Transverse colon (tissue), 4 donors: ENCODE data around the gene DPEP2. TPM values are rescaled to one million over a fixed set of nuclear protein-coding genes. Genes with fewer than 3 reads are reported as not detected.

ENCODE experiments used
- DNase-seq: peaks from one replicate; pipeline ENCODE4 v3.0.0-alpha.2; 2019
- H3K27ac ChIP-seq, 4 donors: fragments of 200-600 bp; sonication (generic); 2 replicates each; pipeline ENCODE4 v1.5.1; 2016 to 2018; ENCODE audit warnings: inconsistent platforms in 4 of 4
- H3K27me3 ChIP-seq: fragments of 200-600 bp; sonication (generic); 2 replicates; pipeline ENCODE4 v1.5.1; 2017; ENCODE audit warnings: inconsistent platforms
- H3K36me3 ChIP-seq, 4 donors: fragments of 200-600 bp; sonication (generic); 2 replicates each; pipeline ENCODE4 v1.5.1; 2017 to 2019; ENCODE audit warnings: inconsistent platforms in 4 of 4
- H3K4me1 ChIP-seq, 4 donors: fragments of 200-600 bp; sonication (generic); 2 replicates each; pipeline ENCODE4 v1.5.1; 2017 to 2020; ENCODE audit warnings: inconsistent platforms in 4 of 4
- H3K4me3 ChIP-seq, 4 donors: fragments of 200-600 bp; sonication (generic); 1 replicate in 1 of 4; 2 replicates in 3 of 4; pipeline versions ENCODE4 v1.5.1 to v1.6.1; 2017 to 2019; ENCODE audit warnings: inconsistent platforms in 4 of 4
- H3K9me3 ChIP-seq, 2 donors: fragments of 200-600 bp; sonication (generic); 2 replicates each; pipeline ENCODE4 v1.5.1; 2017 to 2019; ENCODE audit warnings: inconsistent platforms in 2 of 2
- EP300 ChIP-seq: sonication (generic); formaldehyde crosslinking; IDR thresholded peaks from one replicate; pipeline ENCODE4 v1.6.1; 2017; ENCODE audit warnings: antibody characterized with exemption, low read depth
- POLR2A ChIP-seq: fragments of 450-650 bp; IDR thresholded peaks from one replicate; pipeline ENCODE4 v1.6.1; 2016; ENCODE audit warnings: antibody characterized with exemption, mild to moderate bottlenecking, moderate library complexity
- POLR2AphosphoS5 ChIP-seq, 3 donors: sonication (generic); formaldehyde crosslinking; IDR thresholded peaks; one replicate each; pipeline ENCODE4 v1.6.1; 2016; ENCODE audit warnings: antibody characterized with exemption in 3 of 3
- WGBS, 2 donors: methylation state at CpG; one replicate each; pipeline ENCODE4 v1.1.5; 2018; ENCODE audit warnings: low coverage in 1 of 2; 5-methylcytosine and 5-hydroxymethylcytosine counted together
- in situ Hi-C, 4 donors: fragments of 200-750 bp; cut with MboI; loops; one replicate each; pipeline versions ENCODE4 v1.15.0 to v1.15.1; 2017; ENCODE audit warnings: low sequenced_read_pairs in 3 of 4, low pct_ligation_motif_present in 1 of 4, low pct_unique_long_range_greater_than_20kb in 1 of 4
- intact Hi-C: fragments of 100-400 bp; cut with DNase I; formaldehyde crosslinking; loops from one replicate; pipeline ENCODE4 v1.15.1; 2023; ENCODE audit warnings: low total_unique reads
- total RNA-seq, 4 donors: library from RNA; depleted of rRNA; stranded (reverse); fragments of >200 nt; gene quantifications; one replicate each; pipeline ENCODE4 v1.1.0, GENCODE V29; 2016
- TF ChIP-seq, protein P1 (sequence below), 5 experiments: fragments of 200-600 bp in 3 of 5; fragments of 450-650 bp in 2 of 5; sonication (generic) in 3 of 5; IDR thresholded peaks; 1 replicate in 2 of 5; 2 replicates in 3 of 5; pipeline ENCODE4 v1.5.1; 2016 to 2017; ENCODE audit warnings: antibody characterized with exemption in 5 of 5, inconsistent platforms in 3 of 5, mild to moderate bottlenecking in 2 of 5, moderate library complexity in 1 of 5

The DPEP2 gene
- total RNA-seq, 4 donors from 2014 or later: 1.5 to 4.4 (median 1.5) TPM

DNA sequence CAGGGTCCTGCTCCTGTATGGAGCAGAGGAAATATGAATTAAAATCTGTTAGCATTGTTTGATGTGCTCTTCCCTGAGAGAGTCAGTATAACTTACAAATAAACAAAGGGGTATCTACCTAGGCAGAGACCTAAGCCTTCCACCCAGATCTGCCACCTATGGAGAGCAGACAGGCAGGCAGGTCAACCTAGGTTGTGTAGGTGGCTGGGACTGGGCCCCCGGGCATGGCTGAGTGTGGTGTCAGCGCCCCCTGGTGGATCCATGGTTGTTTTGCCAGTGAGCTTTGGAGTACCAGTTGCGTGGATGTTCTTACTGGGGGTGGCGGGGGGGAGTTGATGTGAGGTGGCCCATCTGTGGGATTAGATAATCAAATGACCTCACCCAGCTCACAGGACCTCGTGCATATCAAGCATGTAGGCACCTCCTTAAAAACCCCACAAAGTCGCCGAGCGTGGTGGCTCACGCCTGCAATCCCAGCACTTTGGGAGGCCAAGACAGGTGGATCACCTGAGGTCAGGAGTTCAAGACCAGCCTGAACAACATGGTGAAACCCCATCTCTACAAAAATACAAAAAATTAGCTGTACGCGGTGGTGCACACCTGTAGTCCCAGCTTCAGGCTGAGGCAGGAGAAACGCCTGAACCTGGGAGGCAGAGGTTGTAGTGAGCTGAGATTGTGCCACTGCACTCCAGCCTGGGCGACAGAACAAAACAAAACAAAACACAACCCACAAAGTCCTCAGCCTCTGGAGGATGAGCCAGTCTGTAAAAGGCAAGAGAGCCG is 41.4 kb upstream of the DPEP2 start:
- Histone ChIP-seq H3K9me3 (no peaks in the 10 kb centered on the region), H3K4me1 (no peaks in the 10 kb centered on the region), H3K36me3 (peaks cover 0 to 3% (median 0%) of the 10 kb centered on the region in 4 donors), H3K27me3 (no peaks in the 10 kb centered on the region), H3K4me3 (no peak overlapping the region), H3K27ac (peak overlapping the region in 1 of 4 donors; percentile 18)
- intact Hi-C loops (loop anchor here (1.0 to 5.0 kb wide), 2 partner anchors 47 to 223 kb away; no protein-coding TSS in a partner anchor), in situ Hi-C loops (loop anchor here in 1 of 4 donors (10.0 kb wide), 1 partner anchor 46 kb away; the partner anchor contains the start of gene DPEP2)
- peak; percentile 89 for DNase-seq
- TF ChIP-seq, protein P1, sequence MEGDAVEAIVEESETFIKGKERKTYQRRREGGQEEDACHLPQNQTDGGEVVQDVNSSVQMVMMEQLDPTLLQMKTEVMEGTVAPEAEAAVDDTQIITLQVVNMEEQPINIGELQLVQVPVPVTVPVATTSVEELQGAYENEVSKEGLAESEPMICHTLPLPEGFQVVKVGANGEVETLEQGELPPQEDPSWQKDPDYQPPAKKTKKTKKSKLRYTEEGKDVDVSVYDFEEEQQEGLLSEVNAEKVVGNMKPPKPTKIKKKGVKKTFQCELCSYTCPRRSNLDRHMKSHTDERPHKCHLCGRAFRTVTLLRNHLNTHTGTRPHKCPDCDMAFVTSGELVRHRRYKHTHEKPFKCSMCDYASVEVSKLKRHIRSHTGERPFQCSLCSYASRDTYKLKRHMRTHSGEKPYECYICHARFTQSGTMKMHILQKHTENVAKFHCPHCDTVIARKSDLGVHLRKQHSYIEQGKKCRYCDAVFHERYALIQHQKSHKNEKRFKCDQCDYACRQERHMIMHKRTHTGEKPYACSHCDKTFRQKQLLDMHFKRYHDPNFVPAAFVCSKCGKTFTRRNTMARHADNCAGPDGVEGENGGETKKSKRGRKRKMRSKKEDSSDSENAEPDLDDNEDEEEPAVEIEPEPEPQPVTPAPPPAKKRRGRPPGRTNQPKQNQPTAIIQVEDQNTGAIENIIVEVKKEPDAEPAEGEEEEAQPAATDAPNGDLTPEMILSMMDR (IDR thresholded peaks at IDR 0.05): peak; percentile 83 to 90 (median 90)
- TF ChIP-seq EP300: no peak
- TF ChIP-seq POLR2A: no peak
- 65 to 74% methylated on average over 6 to 13 of the region's 14 CpGs for WGBS, 2 donors

DNA sequence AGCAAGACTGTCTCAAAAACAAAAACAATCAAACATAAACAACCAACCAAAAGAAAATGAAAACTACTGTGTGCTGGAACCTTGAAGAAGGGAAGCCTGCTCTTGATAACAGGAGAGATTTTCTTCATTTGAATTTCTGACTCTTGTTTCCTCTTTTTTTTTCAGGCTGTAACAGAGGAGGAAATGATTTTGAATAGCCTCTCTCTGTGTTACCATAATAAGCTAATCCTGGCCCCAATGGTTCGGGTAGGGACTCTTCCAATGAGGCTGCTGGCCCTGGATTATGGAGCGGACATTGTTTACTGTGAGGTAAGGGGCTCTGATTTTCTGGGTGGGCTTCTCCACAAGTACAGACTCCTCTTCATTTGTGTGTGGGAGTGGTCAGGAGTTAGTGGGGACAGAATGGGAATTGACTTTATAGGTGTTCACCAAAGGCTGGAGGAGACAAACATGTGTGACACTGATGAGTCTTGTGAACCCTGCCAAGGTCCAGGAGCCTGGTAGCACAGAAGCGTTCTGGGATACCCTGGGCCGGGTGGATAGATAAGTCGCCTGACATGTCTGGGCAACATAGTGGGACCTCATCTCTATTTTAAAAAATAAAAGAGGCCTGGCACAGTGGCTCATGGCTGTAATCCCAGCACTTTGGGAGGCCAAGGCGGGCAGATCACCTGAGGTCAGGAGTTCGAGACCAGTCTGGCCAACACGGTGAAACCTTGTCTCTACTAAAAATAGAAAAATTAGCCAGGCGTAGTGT is 38.7 kb upstream of the DPEP2 start:
- no peaks in the 10 kb centered on the region for H3K4me1 ChIP-seq
- TF ChIP-seq POLR2A: no peak
- TF ChIP-seq EP300: no peak
- TF ChIP-seq, protein P1 (IDR thresholded peaks at IDR 0.05): no peak
- no peak for TF ChIP-seq POLR2AphosphoS5 (IDR thresholded peaks at IDR 0.05)
- intact Hi-C loops: no loop called here
- H3K4me3 ChIP-seq: no peak overlapping the region
- peak overlapping the region; percentile 16 to 38 (median 28) for H3K27ac ChIP-seq
- H3K36me3 ChIP-seq: peaks cover 0 to 3% (median 0%) of the 10 kb centered on the region in 4 donors
- no peak for DNase-seq
- in situ Hi-C loops: no loop called here
- 46 to 79% methylated on average over 2 to 9 of the region's 9 CpGs for WGBS, 2 donors
- no peaks in the 10 kb centered on the region for H3K27me3 ChIP-seq
- no peaks in the 10 kb centered on the region for H3K9me3 ChIP-seq

DNA sequence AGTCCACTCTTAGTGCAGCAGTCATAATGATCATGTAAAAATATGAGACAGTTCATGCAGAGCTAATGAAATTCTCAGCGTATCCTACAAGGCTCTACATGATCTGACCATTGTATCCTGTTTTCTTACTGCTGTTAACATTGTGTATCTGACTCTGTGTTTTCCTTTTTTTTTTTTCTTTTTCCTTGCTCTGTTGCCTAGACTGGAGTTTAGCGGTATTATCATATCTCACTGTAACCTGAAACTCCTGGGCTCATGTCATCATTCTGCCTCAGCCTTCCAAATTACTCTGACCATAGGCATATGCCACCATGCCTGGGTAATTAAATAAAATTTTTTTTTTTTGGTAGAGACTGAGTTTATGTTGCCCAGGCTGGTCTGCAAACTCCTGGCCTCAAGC is 35.9 kb upstream of the DPEP2 start:
- H3K27ac ChIP-seq: no peak overlapping the region
- no peaks in the 10 kb centered on the region for H3K27me3 ChIP-seq
- peaks cover 0 to 3% (median 0%) of the 10 kb centered on the region in 4 donors for H3K36me3 ChIP-seq
- H3K4me1 ChIP-seq: no peaks in the 10 kb centered on the region
- 100% methylated on average over 2 of the region's 2 CpGs for WGBS, 2 donors
- H3K9me3 ChIP-seq: no peaks in the 10 kb centered on the region
- intact Hi-C loops (no loop called here), in situ Hi-C loops (no loop called here)
- TF ChIP-seq EP300 (no peak), POLR2AphosphoS5 (IDR thresholded peaks at IDR 0.05) (no peak), POLR2A (no peak)
- TF ChIP-seq, protein P1 (IDR thresholded peaks at IDR 0.05): no peak
- DNase-seq: no peak
- no peak overlapping the region for H3K4me3 ChIP-seq

DNA sequence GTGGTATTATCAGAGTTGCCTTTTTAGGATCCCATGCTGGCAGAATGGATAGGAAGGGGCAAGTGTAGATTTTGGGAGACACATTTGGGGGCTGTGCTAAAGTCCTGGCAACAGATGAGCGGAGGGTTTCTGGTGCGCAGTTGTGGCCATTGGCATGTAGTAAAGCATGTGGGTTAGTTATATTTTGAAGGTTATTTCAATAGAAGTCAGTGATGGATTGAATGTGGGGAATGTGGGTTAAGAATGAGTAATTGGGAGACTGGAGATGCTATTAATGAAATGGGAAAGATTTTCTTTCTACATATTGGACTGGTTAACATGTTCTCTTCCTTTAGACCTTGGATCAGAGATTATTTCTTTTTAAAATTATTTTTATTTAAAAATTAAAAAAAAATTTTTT is 33.8 kb upstream of the DPEP2 start:
- Histone ChIP-seq H3K27me3 (no peaks in the 10 kb centered on the region), H3K4me1 (no peaks in the 10 kb centered on the region), H3K4me3 (no peak overlapping the region), H3K27ac (no peak overlapping the region), H3K36me3 (peaks cover 0 to 3% (median 0%) of the 10 kb centered on the region in 4 donors), H3K9me3 (no peaks in the 10 kb centered on the region)
- in situ Hi-C loops: no loop called here
- intact Hi-C loops: no loop called here
- no peak for TF ChIP-seq EP300
- TF ChIP-seq, protein P1 (IDR thresholded peaks at IDR 0.05): no peak
- no peak for TF ChIP-seq POLR2A
- TF ChIP-seq POLR2AphosphoS5 (IDR thresholded peaks at IDR 0.05): no peak
- no peak for DNase-seq
- WGBS, 2 donors: 95 to 100% methylated on average over 2 of the region's 2 CpGs
